ENCODE measurements around the gene PTPRJ.
"Not testable (repeated sequence)": the region's sequence is repeated elsewhere in the genome, so short reads cannot be mapped to it uniquely, and the experiment has no call there.

Gene PTPRJ

GRCh38 chr11:48122246-48122645 lies 141.9 kb downstream of the PTPRJ start:
- no peak for DNase-seq (ENCODE audit: low spot score)

GRCh38 chr11:48122656-48123055 lies 142.3 kb downstream of the PTPRJ start:
- DNase-seq (ENCODE audit: low spot score) = no peak

- DNase-seq (ENCODE audit: low spot score) = no peak
Measured at GRCh38 chr11:48123254-48123875, 143.0 kb downstream of the PTPRJ start.

GRCh38 chr11:48123934-48124755 lies 143.8 kb downstream of the PTPRJ start:
- no peak for DNase-seq (ENCODE audit: low spot score)

GRCh38 chr11:48124880-48125279 lies 144.5 kb downstream of the PTPRJ start:
- no peak for DNase-seq (ENCODE audit: low spot score)

GRCh38 chr11:48125866-48126265 lies 145.5 kb downstream of the PTPRJ start:
- no peak for DNase-seq (ENCODE audit: low spot score)

- DNase-seq (ENCODE audit: low spot score) = no peak
Measured at GRCh38 chr11:48127521-48128183, 147.3 kb downstream of the PTPRJ start.

- no peak for DNase-seq (ENCODE audit: low spot score)
Measured at GRCh38 chr11:48129697-48130395, 149.5 kb downstream of the PTPRJ start.

GRCh38 chr11:48134221-48134922 lies 154.0 kb downstream of the PTPRJ start:
- DNase-seq (ENCODE audit: low spot score) = no peak

GRCh38 chr11:48138222-48138621 lies 157.9 kb downstream of the PTPRJ start:
- no peak for DNase-seq (ENCODE audit: low spot score)

GRCh38 chr11:48139896-48140295 lies 159.5 kb downstream of the PTPRJ start:
- not testable (repeated sequence) for DNase-seq (ENCODE audit: low spot score)

- DNase-seq (ENCODE audit: low spot score) = no peak
Measured at GRCh38 chr11:48141475-48142122, 161.2 kb downstream of the PTPRJ start.

- no peak for DNase-seq (ENCODE audit: low spot score)
Measured at GRCh38 chr11:48142889-48143288, 162.5 kb downstream of the PTPRJ start.

- DNase-seq (ENCODE audit: low spot score) = no peak
Measured at GRCh38 chr11:48148749-48149148, 168.4 kb downstream of the PTPRJ start.

GRCh38 chr11:48150213-48150612 lies 169.9 kb downstream of the PTPRJ start:
- no peak for DNase-seq (ENCODE audit: low spot score)

- DNase-seq (ENCODE audit: low spot score) = no peak
Measured at GRCh38 chr11:48154151-48154550, 173.8 kb downstream of the PTPRJ start.

- no peak for DNase-seq (ENCODE audit: low spot score)
Measured at GRCh38 chr11:48161951-48162884, 181.9 kb downstream of the PTPRJ start.

GRCh38 chr11:48162885-48163268 lies 182.5 kb downstream of the PTPRJ start:
- no peak for DNase-seq (ENCODE audit: low spot score)

- DNase-seq (ENCODE audit: low spot score) = no peak
Measured at GRCh38 chr11:48163360-48164100, 183.2 kb downstream of the PTPRJ start.

Data from hematopoietic multipotent progenitor cell treated with erythropoietin and hydrocortisone succinate and interleukin-3 and kit ligand, for 15 days (in vitro differentiated cells).